H1 (cell line): Measurements from ENCODE around the gene PMP22. TPM values are rescaled to one million over a fixed set of nuclear protein-coding genes. Genes with fewer than 3 reads are reported as not detected.

Source experiments
- CTCF ChIA-PET: fragments of 300-600 bp; sonication (Branson Sonifier 250); formaldehyde crosslinking; loops from one replicate; lab custom pipeline; 2021; ENCODE audit not compliant: partially characterized antibody; lab: Charles Lee
- POLR2A ChIA-PET: fragments of 300-600 bp; sonication (Branson Sonifier 250); formaldehyde crosslinking; loops from one replicate; lab custom pipeline; 2021; ENCODE audit warnings: inconsistent platforms; ENCODE audit not compliant: partially characterized antibody; lab: Charles Lee
- DNase-seq, 2 experiments: peaks; one replicate each; pipeline versions ENCODE4 v3.0.0 to v3.0.0-alpha.2; 2010 to 2022; ENCODE audit warnings: low spot score in 2 of 2, low read depth in 1 of 2, mixed read lengths in 1 of 2
- FAIRE-seq: peaks from 2 replicates; lab custom pipeline; 2011; peaks lifted over from hg19 to GRCh38; lab: Jason Lieb, UNC
- H2AFZ ChIP-seq: 2 replicates; pipeline ENCODE4 v1.8.1; 2012; ENCODE audit warnings: low read length, inconsistent platforms
- H2AK5ac ChIP-seq: 2 replicates; pipeline ENCODE4 v1.6.1; 2013; ENCODE audit warnings: low read depth, low read length
- H2BK120ac ChIP-seq: replicated peaks from 2 replicates; pipeline ENCODE3; 2013; ENCODE audit warnings: low read depth, low read length, inconsistent platforms
- H2BK12ac ChIP-seq: 2 replicates; pipeline ENCODE4 v1.6.1; 2013; ENCODE audit warnings: low read depth, low read length
- H2BK15ac ChIP-seq: 2 replicates; pipeline ENCODE4 v1.6.1; 2013; ENCODE audit warnings: low read length
- H2BK20ac ChIP-seq: 2 replicates; pipeline ENCODE4 v1.6.1; 2013; ENCODE audit warnings: low read length
- H2BK5ac ChIP-seq: 2 replicates; pipeline ENCODE4 v1.6.1; 2013; ENCODE audit warnings: low read depth, low read length
- H3K14ac ChIP-seq: 2 replicates; pipeline ENCODE4 v1.6.1; 2013; ENCODE audit warnings: inconsistent platforms; ENCODE audit not compliant: insufficient read length
- H3K18ac ChIP-seq: 2 replicates; pipeline ENCODE4 v1.6.1; 2013; ENCODE audit warnings: low read length; ENCODE audit errors: extremely low read depth
- H3K23ac ChIP-seq: 2 replicates; pipeline ENCODE4 v1.6.1; 2013; ENCODE audit warnings: inconsistent platforms; ENCODE audit not compliant: insufficient read length
- H3K23me2 ChIP-seq: 2 replicates; pipeline ENCODE4 v1.6.1; 2013; ENCODE audit warnings: low read depth, low read length
- H3K27ac ChIP-seq: 2 replicates; pipeline ENCODE4 v1.6.1; 2011; ENCODE audit warnings: low read depth, low read length, inconsistent platforms
- H3K27me3 ChIP-seq, 4 experiments: replicated peaks in 1 of 4; 1 replicate in 1 of 4; 2 replicates in 3 of 4; pipeline versions ENCODE4 v1.6.1 to v1.8.1; 2011 to 2013; ENCODE audit warnings: low read length in 3 of 4, mild to moderate bottlenecking in 3 of 4, inconsistent platforms in 2 of 4, mixed read lengths in 2 of 4, moderate library complexity in 1 of 4; ENCODE audit not compliant: control insufficient read depth in 3 of 4, insufficient read depth in 3 of 4; ENCODE audit errors: extremely low read depth in 1 of 4
- H3K36me3 ChIP-seq, 4 experiments: 2 replicates each; pipeline versions ENCODE4 v1.6.1 to v1.8.1; 2011 to 2013; ENCODE audit warnings: mild to moderate bottlenecking in 4 of 4, low read length in 3 of 4, moderate library complexity in 2 of 4, control low read depth in 1 of 4, inconsistent platforms in 1 of 4; ENCODE audit not compliant: insufficient read depth in 4 of 4, control insufficient read depth in 2 of 4
- H3K4ac ChIP-seq: replicated peaks from 2 replicates; pipeline ENCODE3; 2013; ENCODE audit warnings: low read length, low read depth, mixed read lengths, inconsistent platforms; ENCODE audit not compliant: insufficient read length
- H3K4me1 ChIP-seq, 4 experiments: replicated peaks in 1 of 4; 1 replicate in 1 of 4; 2 replicates in 3 of 4; pipeline versions ENCODE4 v1.6.1 to v1.8.1; 2011 to 2013; ENCODE audit warnings: low read length in 3 of 4, inconsistent platforms in 2 of 4, mixed read lengths in 1 of 4; ENCODE audit not compliant: insufficient read depth in 4 of 4, control insufficient read depth in 3 of 4
- H3K4me2 ChIP-seq, 2 experiments: 2 replicates each; pipeline versions ENCODE4 v1.6.1 to v1.8.1; 2011 to 2013; ENCODE audit warnings: low read depth in 2 of 2, low read length in 2 of 2, control low read depth in 1 of 2, inconsistent platforms in 1 of 2, mild to moderate bottlenecking in 1 of 2; ENCODE audit not compliant: insufficient read depth in 1 of 2
- H3K4me3 ChIP-seq, 4 experiments: fragments of 200-600, 300-600 bp in 1 of 4; sonication (generic), shearing (Covaris generic), sonication (Bioruptor Twin) in 1 of 4; 2 replicates each; pipeline versions ENCODE4 v1.5.1 to v1.8.1; 2011 to 2016; ENCODE audit warnings: low read length in 4 of 4, low read depth in 3 of 4, control low read depth in 2 of 4, inconsistent platforms in 2 of 4, mild to moderate bottlenecking in 2 of 4, mixed read lengths in 1 of 4, moderate library complexity in 1 of 4; ENCODE audit not compliant: insufficient read depth in 2 of 4; ENCODE audit errors: extremely low read depth in 1 of 4
- H3K56ac ChIP-seq: replicated peaks from 2 replicates; pipeline ENCODE3; 2013; ENCODE audit warnings: low read depth, mild to moderate bottlenecking, mixed read lengths, low read length, inconsistent platforms; ENCODE audit not compliant: insufficient read length
- H3K79me1 ChIP-seq: 2 replicates; pipeline ENCODE4 v1.6.1; 2013; ENCODE audit warnings: low read depth, low read length, control low read depth
- H3K79me2 ChIP-seq, 2 experiments: 2 replicates each; pipeline versions ENCODE4 v1.6.1 to v1.8.1; 2012 to 2013; ENCODE audit warnings: low read length in 2 of 2, mild to moderate bottlenecking in 2 of 2, inconsistent platforms in 1 of 2; ENCODE audit not compliant: insufficient read depth in 2 of 2, control insufficient read depth in 1 of 2
- H3K9ac ChIP-seq, 4 experiments: replicated peaks in 1 of 4; 1 replicate in 1 of 4; 2 replicates in 3 of 4; pipeline versions ENCODE4 v1.6.1 to v1.8.1; 2011 to 2013; ENCODE audit warnings: low read depth in 3 of 4, low read length in 3 of 4, control low read depth in 2 of 4, mild to moderate bottlenecking in 2 of 4, moderate library complexity in 2 of 4, inconsistent platforms in 1 of 4; ENCODE audit errors: extremely low read depth in 1 of 4
- H3K9me3 ChIP-seq, 2 experiments: 2 replicates each; pipeline versions ENCODE4 v1.6.1 to v1.8.1; 2012 to 2013; ENCODE audit warnings: mild to moderate bottlenecking in 2 of 2, moderate library complexity in 2 of 2, control low read depth in 1 of 2, inconsistent platforms in 1 of 2, low read depth in 1 of 2, low read length in 1 of 2, mixed read lengths in 1 of 2; ENCODE audit not compliant: insufficient read depth in 2 of 2
- H4K20me1 ChIP-seq, 2 experiments: replicated peaks in 1 of 2; 2 replicates each; pipeline versions ENCODE3 to v1.8.1; 2011 to 2013; ENCODE audit warnings: inconsistent platforms in 2 of 2, low read length in 2 of 2, mild to moderate bottlenecking in 1 of 2; ENCODE audit not compliant: insufficient read depth in 2 of 2, control insufficient read depth in 1 of 2
- H4K5ac ChIP-seq: 2 replicates; pipeline ENCODE4 v1.6.1; 2013; ENCODE audit warnings: low read length, low read depth, mixed read lengths, inconsistent platforms; ENCODE audit not compliant: insufficient read length
- H4K8ac ChIP-seq: 2 replicates; pipeline ENCODE4 v1.8.0; 2013; ENCODE audit warnings: mild to moderate bottlenecking, moderate library complexity, low read length, inconsistent platforms; ENCODE audit not compliant: insufficient read depth; ENCODE audit errors: extremely low read depth
- H4K91ac ChIP-seq: replicated peaks from 2 replicates; pipeline ENCODE3; 2013; ENCODE audit warnings: low read length, mixed read lengths, inconsistent platforms; ENCODE audit not compliant: insufficient read length
- ATF3 ChIP-seq: IDR thresholded peaks from 2 replicates; pipeline ENCODE4 v1.6.1; 2011; ENCODE audit warnings: low read depth, mild to moderate bottlenecking, low read length; ENCODE audit not compliant: insufficient read depth
- MAFK ChIP-seq: IDR thresholded peaks from 2 replicates; pipeline ENCODE4 v1.6.1; 2012; ENCODE audit warnings: low read depth, mild to moderate bottlenecking, improper control_type of control experiment, low read length
- NANOG ChIP-seq: IDR thresholded peaks from 2 replicates; pipeline ENCODE4 v1.6.1; 2011; ENCODE audit warnings: low read length, low read depth, mild to moderate bottlenecking, inconsistent platforms; ENCODE audit not compliant: insufficient read depth, poor library complexity, severe bottlenecking
- NRF1 ChIP-seq: IDR thresholded peaks from 2 replicates; pipeline ENCODE4 v1.6.1; 2011; ENCODE audit warnings: mild to moderate bottlenecking, low read depth, low read length, improper control_type of control experiment
- POLR2A ChIP-seq, 2 experiments: IDR thresholded peaks; 1 replicate in 1 of 2; 2 replicates in 1 of 2; pipeline ENCODE4 v1.6.1; 2011; ENCODE audit warnings: low read depth in 2 of 2, low read length in 2 of 2, mild to moderate bottlenecking in 2 of 2; ENCODE audit errors: control extremely low read depth in 1 of 2
- SAP30 ChIP-seq: fragments of 300-600 bp; sonication (generic); IDR thresholded peaks from 2 replicates; pipeline ENCODE4 v1.7.1; 2012; ENCODE audit warnings: low read length, moderate library complexity, mild to moderate bottlenecking, inconsistent platforms; ENCODE audit not compliant: insufficient read depth, insufficient replicate concordance
- SIN3A ChIP-seq, 2 experiments: IDR thresholded peaks in 1 of 2; conservative IDR thresholded peaks in 1 of 2; 2 replicates each; pipeline ENCODE4 v1.6.1; 2011 to 2012; ENCODE audit warnings: low read length in 2 of 2, improper control_type of control experiment in 1 of 2, low read depth in 1 of 2, mild to moderate bottlenecking in 1 of 2
- SRF ChIP-seq: IDR thresholded peaks from 2 replicates; pipeline ENCODE4 v1.6.1; 2011; ENCODE audit warnings: mild to moderate bottlenecking, low read depth, low read length, moderate library complexity
- TAF1 ChIP-seq: IDR thresholded peaks from 2 replicates; pipeline ENCODE4 v1.6.1; 2011; ENCODE audit warnings: mild to moderate bottlenecking, low read depth, low read length
- USF2 ChIP-seq: IDR thresholded peaks from 2 replicates; pipeline ENCODE4 v1.6.1; 2011; ENCODE audit warnings: low read length, improper control_type of control experiment
- YY1 ChIP-seq: IDR thresholded peaks from 2 replicates; pipeline ENCODE4 v1.6.1; 2011; ENCODE audit warnings: low read depth, mild to moderate bottlenecking, low read length
- WGBS, 2 experiments: shearing (Covaris generic) in 1 of 2; methylation state at CpG; one replicate each; pipeline versions ENCODE4 v1.1.6 to v1.1.7; 2013 to 2015; ENCODE audit warnings: low lambda C conversion rate in 2 of 2, mixed read lengths in 2 of 2, inconsistent platforms in 1 of 2, low coverage in 1 of 2, missing lambda C conversion rate in 1 of 2; ENCODE audit not compliant: insufficient replicate concordance in 2 of 2, insufficient coverage in 1 of 2, insufficient read length in 1 of 2; ENCODE audit errors: extremely low coverage in 1 of 2, missing lambda C conversion rate in 1 of 2; 5-methylcytosine and 5-hydroxymethylcytosine counted together
- polyA plus RNA-seq, 7 experiments: library from polyadenylated mRNA; depleted of rRNA in 3 of 7; stranded (reverse) in 5 of 7; unstranded in 2 of 7; fragments of >200 nt in 5 of 7; fragments of 200-250 nt in 2 of 7; gene quantifications; 1 replicate in 5 of 7; 2 replicates in 1 of 7; 4 replicates in 1 of 7; pipeline versions ENCODE4 v1.2.1 to v1.2.3, GENCODE V29; 2011 to 2013; ENCODE audit warnings: missing spikeins in 2 of 7, mixed read lengths in 2 of 7
- total RNA-seq: library from RNA; stranded (reverse); fragmentation: NEBNext Ultra II Directional; extraction: Animal tissue kit (Norgen Biotek cat#: 25700); gene quantifications from 2 replicates; pipeline ENCODE4 v1.2.1, GENCODE V29; 2021

The PMP22 gene
- total and polyA plus RNA-seq, 2 of the 8 experiments (the other 6 are each of a cell fraction or from before 2014, with no cell fraction given) = 0.84 to 4.9 TPM

- no peak overlapping the region for H4K8ac ChIP-seq
- H3K14ac ChIP-seq = no peak overlapping the region
- H3K9me3 ChIP-seq = no peaks in the 10 kb centered on the region
- no peaks in the 10 kb centered on the region for H3K79me2 ChIP-seq
- H3K56ac ChIP-seq = no peak overlapping the region
- no peak overlapping the region for H2AFZ ChIP-seq
- H2BK120ac ChIP-seq = no peak overlapping the region
- H3K23me2 ChIP-seq = no peaks in the 10 kb centered on the region
- CTCF ChIA-PET = interaction anchor here (1.5 to 3.0 kb wide), 2 partner anchors 10 to 265 kb away, joined by 4 to 21 read pairs; no protein-coding TSS in a partner anchor
- 97% methylated on average over 2 of the region's 2 CpGs; no CpG with 5 or more reads in 1 of the 2 experiments for WGBS, 2 experiments
- no peak overlapping the region for H2BK12ac ChIP-seq
- H3K4me2 ChIP-seq = no peak overlapping the region
- FAIRE-seq (no peak), DNase-seq (no peak)
- no peak overlapping the region for H4K5ac ChIP-seq
- no peak overlapping the region for H3K18ac ChIP-seq
- H4K20me1 ChIP-seq = no peaks in the 10 kb centered on the region
- H3K36me3 ChIP-seq = no peaks in the 10 kb centered on the region
- no peak overlapping the region for H3K4me3 ChIP-seq
- peaks cover 0 to 3% (median 0%) of the 10 kb centered on the region in 4 experiments; a peak in 1 of 7 replicates for H3K4me1 ChIP-seq
- H3K27me3 ChIP-seq = no peaks in the 10 kb centered on the region; a peak in 1 of 7 replicates
- no peak overlapping the region for H2BK5ac ChIP-seq
- no peaks in the 10 kb centered on the region for H3K79me1 ChIP-seq
- H3K9ac ChIP-seq = no peak overlapping the region
- no peak for TF ChIP-seq NRF1
- no peak for TF ChIP-seq USF2
- TF ChIP-seq NANOG = no peak
- TF ChIP-seq MAFK = no peak
- no peak for TF ChIP-seq POLR2A (IDR thresholded peaks at IDR 0.05; ENCODE audit: control extremely low read depth in 1 of 2, low read depth in 2 of 2, low read length in 2 of 2)
- TF ChIP-seq SAP30 = no peak
- TF ChIP-seq SRF = no peak
- TF ChIP-seq SIN3A (conservative IDR thresholded peaks at IDR 0.05 in 1 of 2, IDR thresholded peaks at IDR 0.05 in 1 of 2; ENCODE audit: low read depth in 1 of 2, low read length in 2 of 2) = no peak
- no peak for TF ChIP-seq YY1
- TF ChIP-seq TAF1 = no peak
- TF ChIP-seq ATF3 = no peak
- no peak overlapping the region for H4K91ac ChIP-seq
- H2BK20ac ChIP-seq = no peak overlapping the region
- H2AK5ac ChIP-seq = no peak overlapping the region
- no peak overlapping the region for H3K27ac ChIP-seq
- no peak overlapping the region for H3K23ac ChIP-seq
- H2BK15ac ChIP-seq = no peak overlapping the region
- H3K4ac ChIP-seq = no peak overlapping the region
- POLR2A ChIA-PET = no interaction called here
Observed at GRCh38 chr17:15238057-15238456, 27.1 kb downstream of the PMP22 start.
